22Rv1 (cell line): ENCODE data around the gene VARS2.

Experiments used
- H3K27ac ChIP-seq: fragments of 450-650 bp; 2 replicates; pipeline ENCODE4 v1.5.1; 2017
- ZFX ChIP-seq: fragments of 450-650 bp; IDR thresholded peaks from 2 replicates; pipeline ENCODE4 v1.6.1; 2017; ENCODE audit warnings: antibody characterized with exemption, borderline replicate concordance
- TF ChIP-seq, protein P1 (sequence below): fragments of 450-650 bp; IDR thresholded peaks from 2 replicates; pipeline ENCODE4 v1.5.1; 2017; ENCODE audit warnings: mild to moderate bottlenecking

VARS2 gene

DNA sequence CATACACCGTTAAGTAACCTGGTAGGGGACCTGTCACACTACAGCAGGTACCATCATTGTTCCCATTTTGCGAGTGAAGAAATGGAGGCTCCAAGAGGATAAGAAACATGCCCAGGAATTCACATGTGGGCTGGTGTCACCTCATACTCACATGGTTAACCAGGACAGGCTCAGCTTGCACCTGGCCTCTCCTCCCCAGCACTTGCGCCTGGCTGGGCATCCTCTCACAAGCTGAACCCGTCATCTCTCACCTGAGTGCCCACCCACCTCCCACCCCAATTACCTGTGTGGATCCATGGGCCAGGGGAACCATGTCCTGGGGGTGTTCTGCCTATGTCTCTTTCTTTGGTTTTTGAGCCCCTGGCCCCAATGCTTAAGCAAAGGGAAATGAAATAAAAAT, 16.5 kb downstream of the VARS2 start:
- no peak overlapping the region for H3K27ac ChIP-seq
- no peak for TF ChIP-seq ZFX
- TF ChIP-seq, protein P1, sequence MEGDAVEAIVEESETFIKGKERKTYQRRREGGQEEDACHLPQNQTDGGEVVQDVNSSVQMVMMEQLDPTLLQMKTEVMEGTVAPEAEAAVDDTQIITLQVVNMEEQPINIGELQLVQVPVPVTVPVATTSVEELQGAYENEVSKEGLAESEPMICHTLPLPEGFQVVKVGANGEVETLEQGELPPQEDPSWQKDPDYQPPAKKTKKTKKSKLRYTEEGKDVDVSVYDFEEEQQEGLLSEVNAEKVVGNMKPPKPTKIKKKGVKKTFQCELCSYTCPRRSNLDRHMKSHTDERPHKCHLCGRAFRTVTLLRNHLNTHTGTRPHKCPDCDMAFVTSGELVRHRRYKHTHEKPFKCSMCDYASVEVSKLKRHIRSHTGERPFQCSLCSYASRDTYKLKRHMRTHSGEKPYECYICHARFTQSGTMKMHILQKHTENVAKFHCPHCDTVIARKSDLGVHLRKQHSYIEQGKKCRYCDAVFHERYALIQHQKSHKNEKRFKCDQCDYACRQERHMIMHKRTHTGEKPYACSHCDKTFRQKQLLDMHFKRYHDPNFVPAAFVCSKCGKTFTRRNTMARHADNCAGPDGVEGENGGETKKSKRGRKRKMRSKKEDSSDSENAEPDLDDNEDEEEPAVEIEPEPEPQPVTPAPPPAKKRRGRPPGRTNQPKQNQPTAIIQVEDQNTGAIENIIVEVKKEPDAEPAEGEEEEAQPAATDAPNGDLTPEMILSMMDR: no peak

DNA sequence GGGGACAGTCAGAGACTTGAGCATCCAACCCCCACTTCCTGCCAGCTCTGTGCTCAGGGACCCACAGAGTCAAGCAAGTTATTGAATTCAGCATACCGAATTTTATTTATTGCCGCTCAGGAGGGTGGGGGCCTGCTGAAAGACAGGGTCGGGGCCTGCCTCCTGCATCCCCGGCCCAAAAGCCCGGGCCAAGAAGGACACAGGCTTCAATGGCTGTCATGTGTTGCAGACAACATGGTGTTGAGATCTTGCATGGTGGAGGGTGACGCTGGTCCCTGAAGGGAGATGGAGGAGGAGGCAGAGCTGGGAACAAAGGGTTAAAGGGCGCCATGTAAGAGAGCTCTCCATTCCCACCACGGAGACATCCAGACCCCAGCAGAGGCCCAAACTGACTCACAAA, 17.2 kb downstream of the VARS2 start:
- TF ChIP-seq, protein P1: no peak
- H3K27ac ChIP-seq: no peak overlapping the region

DNA sequence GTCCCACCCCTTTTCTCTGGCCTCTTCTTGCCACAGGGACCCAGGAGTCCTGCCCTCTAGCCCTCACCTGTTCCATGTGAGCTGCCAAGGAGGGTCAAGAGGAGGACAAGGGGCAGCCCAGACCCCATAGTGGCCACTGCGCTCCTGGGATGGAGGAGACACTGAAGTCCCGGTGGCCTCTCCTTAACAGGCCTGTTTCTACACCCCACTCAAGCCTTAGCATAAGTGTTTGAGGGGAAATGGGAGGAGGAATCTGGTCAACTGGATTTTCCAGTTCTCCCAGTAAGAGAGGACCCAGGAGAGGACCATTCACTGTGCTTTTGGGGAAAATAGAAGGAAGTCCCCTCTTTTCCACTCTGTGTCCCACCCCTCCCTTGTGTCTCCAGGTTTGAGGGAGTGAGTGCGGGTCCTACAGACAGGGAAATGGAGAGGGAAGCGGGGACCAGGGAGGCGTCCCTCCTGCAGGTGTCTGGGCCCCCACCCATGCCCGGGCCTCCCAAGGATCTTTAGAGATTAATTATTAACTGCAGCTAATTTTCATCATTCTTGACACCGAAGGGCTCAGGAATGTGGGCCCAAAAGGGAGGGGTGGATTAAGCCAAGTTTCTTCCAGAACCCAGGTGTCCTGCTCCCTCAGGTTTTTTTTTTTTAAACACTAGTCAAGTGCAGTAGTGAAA, 18.1 kb downstream of the VARS2 start, which contains the start of gene SFTA2:
Gene SFTA2 (minus strand): TSS at position 202 of the 677 bp plus-strand sequence. CDS start 74 bp downstream, at position 128.
- H3K27ac ChIP-seq: no peak within 1 kb of the TSS
- no peak for TF ChIP-seq ZFX
- TF ChIP-seq, protein P1: no peak

DNA sequence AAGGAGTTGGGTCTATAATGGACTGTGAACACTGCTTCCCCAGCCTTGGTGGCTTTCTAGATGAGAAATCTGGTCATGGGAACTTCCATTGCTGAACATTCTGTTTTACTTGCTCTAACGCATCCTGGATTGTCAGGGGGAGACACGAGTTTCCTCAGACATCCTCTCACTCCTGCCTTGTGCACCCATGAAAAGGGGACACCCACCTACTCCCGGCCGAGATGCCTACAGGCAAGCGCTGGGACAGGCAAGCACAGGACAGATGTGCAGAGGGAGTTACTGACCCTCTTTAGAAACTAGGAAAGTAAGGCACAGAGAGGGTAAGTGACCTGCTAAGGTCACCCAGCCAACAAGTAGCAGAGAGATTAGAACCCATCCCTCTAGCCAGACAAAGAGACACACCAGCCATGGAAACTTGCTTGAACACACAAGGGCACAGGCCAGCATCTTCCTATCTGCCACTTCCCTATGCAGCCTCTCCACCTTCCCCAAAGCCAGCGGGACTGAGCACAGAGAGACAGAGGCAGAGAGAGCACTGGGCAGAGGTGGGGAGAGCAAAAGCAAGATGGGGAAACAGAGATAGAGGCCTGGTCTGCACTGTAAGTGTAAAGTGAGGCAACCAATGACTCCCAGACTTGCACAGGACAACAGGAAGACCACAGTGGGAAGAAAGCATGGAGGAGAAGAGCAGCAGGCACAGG, 18.8 kb downstream of the VARS2 start:
- TF ChIP-seq ZFX: no peak
- TF ChIP-seq, protein P1: no peak
- H3K27ac ChIP-seq: no peak overlapping the region

DNA sequence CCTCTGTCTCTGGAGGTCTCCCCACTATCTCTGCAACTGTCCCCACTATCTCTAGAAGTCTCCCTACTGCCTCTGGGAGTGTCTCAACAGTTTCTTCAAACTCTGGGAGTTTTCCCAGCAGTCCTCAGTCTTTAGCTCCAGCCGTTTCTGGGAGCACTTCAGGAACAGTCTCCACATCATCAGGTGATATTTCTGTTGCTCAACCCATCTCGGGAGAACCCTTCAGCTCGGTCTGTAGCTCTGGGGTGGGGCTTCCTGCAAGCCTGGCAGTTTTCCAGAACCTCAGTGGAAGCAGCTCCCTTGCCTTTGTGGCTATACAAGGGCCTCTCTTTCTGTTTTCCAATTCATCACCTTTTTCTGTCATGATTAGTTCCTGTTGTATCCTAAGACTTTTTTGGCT, 21.0 kb downstream of the VARS2 start:
- no peak overlapping the region for H3K27ac ChIP-seq
- TF ChIP-seq ZFX: no peak
- TF ChIP-seq, protein P1: no peak

DNA sequence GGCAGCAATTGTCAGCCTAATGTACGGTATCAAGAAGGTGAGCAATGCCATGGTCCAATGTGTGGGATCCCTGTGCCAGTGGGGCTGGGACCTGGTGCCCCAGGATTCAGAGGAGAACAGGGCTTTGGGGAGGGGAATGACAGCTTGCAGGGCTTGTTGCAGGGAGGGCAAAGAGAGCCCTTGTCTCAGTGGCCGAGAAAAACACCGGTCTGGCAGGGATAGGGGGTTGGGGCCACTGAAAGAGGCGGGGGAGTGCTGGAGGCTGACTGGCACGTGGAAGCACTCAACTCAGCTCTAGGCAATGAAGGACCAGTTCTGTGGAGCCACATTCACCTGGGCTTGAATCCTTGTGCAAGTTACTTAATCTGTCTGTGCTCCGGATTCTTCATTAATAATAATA, 23.2 kb downstream of the VARS2 start:
- H3K27ac ChIP-seq: no peak overlapping the region

More for the DNA sequence above, 23.2 kb downstream of the VARS2 start:
- TF ChIP-seq, protein P1: no peak
- no peak for TF ChIP-seq ZFX
